Type B pancreatic cell (in vitro differentiated cells): ENCODE data around the gene ADA. TPM values are rescaled to one million over a fixed set of nuclear protein-coding genes. Genes with fewer than 3 reads are reported as not detected.

Experiments used
- DNase-seq: peaks from one replicate; pipeline ENCODE4 v3.0.0; 2021; ENCODE audit warnings: mixed read lengths; ENCODE audit not compliant: unreplicated experiment; ENCODE audit errors: extremely low spot score
- H3K27ac Mint-ChIP-seq: 2 replicates; pipeline ENCODE4 v1.8.0; 2021; ENCODE audit warnings: mild to moderate bottlenecking, mixed read lengths
- H3K27me3 Mint-ChIP-seq: 2 replicates; pipeline ENCODE4 v1.8.0; 2021; ENCODE audit warnings: mixed read lengths
- H3K36me3 Mint-ChIP-seq: 2 replicates; pipeline ENCODE4 v1.8.0; 2021; ENCODE audit warnings: mixed read lengths
- H3K4me1 Mint-ChIP-seq: one replicate; pipeline ENCODE4 v1.8.0; 2021; ENCODE audit warnings: mixed read lengths; ENCODE audit not compliant: unreplicated experiment
- H3K4me3 Mint-ChIP-seq: 2 replicates; pipeline ENCODE4 v1.8.0; 2021; ENCODE audit warnings: mild to moderate bottlenecking, mixed read lengths
- H3K9me3 Mint-ChIP-seq: 2 replicates; pipeline ENCODE4 v1.8.0; 2021; ENCODE audit warnings: mixed read lengths
- CTCF ChIP-seq: fragments of 200-600 bp; sonication (generic); conservative IDR thresholded peaks from 2 replicates; pipeline ENCODE4 v1.5.0; 2021; ENCODE audit warnings: antibody characterized with exemption, mild to moderate bottlenecking
- total RNA-seq: library from RNA; stranded (reverse); gene quantifications from 2 replicates; pipeline ENCODE4 v1.2.1, GENCODE V29; 2021; ENCODE audit warnings: low replicate concordance

Gene ADA
- total RNA-seq, 1 donor from 2014 or later, result 15.1 TPM

GRCh38 chr20:44609006-44609515 lies 42.4 kb downstream of the ADA start:
- no peaks in the 10 kb centered on the region for H3K9me3 Mint-ChIP-seq
- H3K27me3 Mint-ChIP-seq, result no peaks in the 10 kb centered on the region
- no peak overlapping the region for H3K4me3 Mint-ChIP-seq
- peaks cover 9% of the 10 kb centered on the region for H3K4me1 Mint-ChIP-seq
- no peak for DNase-seq
- no peak overlapping the region for H3K27ac Mint-ChIP-seq
- H3K36me3 Mint-ChIP-seq, result peaks cover 3% of the 10 kb centered on the region
- no peak for TF ChIP-seq CTCF

GRCh38 chr20:44606725-44607441 lies 44.6 kb downstream of the ADA start:
- Mint-ChIP-seq H3K4me3 (no peak overlapping the region), H3K36me3 (no peaks in the 10 kb centered on the region), H3K4me1 (peaks cover 9% of the 10 kb centered on the region), H3K27ac (no peak overlapping the region), H3K27me3 (no peaks in the 10 kb centered on the region), H3K9me3 (no peaks in the 10 kb centered on the region)
- no peak for TF ChIP-seq CTCF
- DNase-seq, result no peak

- DNase-seq, result no peak
- Mint-ChIP-seq H3K4me3 (no peak overlapping the region), H3K4me1 (peaks cover 3% of the 10 kb centered on the region), H3K27ac (no peak overlapping the region), H3K9me3 (no peaks in the 10 kb centered on the region), H3K36me3 (no peaks in the 10 kb centered on the region), H3K27me3 (no peaks in the 10 kb centered on the region)
- TF ChIP-seq CTCF, result no peak
Observed at GRCh38 chr20:44603327-44603726, 48.2 kb downstream of the ADA start.

GRCh38 chr20:44601801-44602204 lies 49.7 kb downstream of the ADA start:
- Mint-ChIP-seq H3K4me3 (no peak overlapping the region), H3K4me1 (peaks cover 12% of the 10 kb centered on the region), H3K27me3 (no peaks in the 10 kb centered on the region), H3K36me3 (no peaks in the 10 kb centered on the region), H3K27ac (no peak overlapping the region), H3K9me3 (no peaks in the 10 kb centered on the region)
- TF ChIP-seq CTCF, result no peak
- no peak for DNase-seq

GRCh38 chr20:44601236-44601671 lies 50.2 kb downstream of the ADA start:
- no peak overlapping the region for H3K4me3 Mint-ChIP-seq
- DNase-seq, result no peak
- H3K27me3 Mint-ChIP-seq, result no peaks in the 10 kb centered on the region
- H3K36me3 Mint-ChIP-seq, result no peaks in the 10 kb centered on the region
- no peak for TF ChIP-seq CTCF
- H3K9me3 Mint-ChIP-seq, result no peaks in the 10 kb centered on the region
- H3K4me1 Mint-ChIP-seq, result peaks cover 12% of the 10 kb centered on the region
- no peak overlapping the region for H3K27ac Mint-ChIP-seq
